Keratinocyte (primary cell): Measurements from ENCODE around the gene SH3PXD2A. TPM values are rescaled to one million over a fixed set of nuclear protein-coding genes. Genes with fewer than 3 reads are reported as not detected.

ENCODE experiments used
- DNase-seq: peaks from one replicate; pipeline ENCODE4 v3.0.0-alpha.2; 2011; ENCODE audit warnings: low read depth, missing footprints, low spot score
- FAIRE-seq: peaks from 2 replicates; lab custom pipeline; 2011; peaks lifted over from hg19 to GRCh38; lab: Jason Lieb, UNC
- H2AFZ ChIP-seq: 2 replicates; pipeline ENCODE4 v1.6.0; 2012; ENCODE audit warnings: low read length, control low read depth, inconsistent platforms; ENCODE audit not compliant: control insufficient read depth
- H3K27ac ChIP-seq: 2 replicates; pipeline ENCODE4 v1.5.1; 2011; ENCODE audit warnings: low read length; ENCODE audit not compliant: control insufficient read depth, insufficient read depth
- H3K27me3 ChIP-seq: 3 replicates; pipeline ENCODE4 v1.6.0; 2011; ENCODE audit warnings: low read length; ENCODE audit not compliant: control insufficient read depth, insufficient read depth; ENCODE audit errors: extremely low read depth
- H3K36me3 ChIP-seq, 2 experiments: 2 replicates in 1 of 2; 3 replicates in 1 of 2; pipeline ENCODE4 v1.5.1; 2011; ENCODE audit warnings: low read length in 2 of 2, mild to moderate bottlenecking in 1 of 2; ENCODE audit not compliant: control insufficient read depth in 2 of 2, insufficient read depth in 2 of 2; ENCODE audit errors: extremely low read depth in 1 of 2
- H3K4me1 ChIP-seq: 3 replicates; pipeline ENCODE4 v1.5.1; 2011; ENCODE audit warnings: low read length; ENCODE audit not compliant: control insufficient read depth, insufficient read depth; ENCODE audit errors: extremely low read depth
- H3K4me2 ChIP-seq: 3 replicates; pipeline ENCODE4 v1.6.0; 2011; ENCODE audit warnings: low read depth, low read length; ENCODE audit not compliant: control insufficient read depth, insufficient read depth; ENCODE audit errors: extremely low read depth
- H3K4me3 ChIP-seq, 3 experiments: fragments of 200-600 bp in 1 of 3; sonication (generic) in 1 of 3; 2 replicates in 2 of 3; 3 replicates in 1 of 3; pipeline ENCODE4 v1.5.1; 2011 to 2016; ENCODE audit warnings: low read length in 3 of 3, mild to moderate bottlenecking in 3 of 3, control low read depth in 2 of 3, inconsistent platforms in 1 of 3, low read depth in 1 of 3, mixed read lengths in 1 of 3, mixed run types in 1 of 3, moderate library complexity in 1 of 3; ENCODE audit not compliant: control insufficient read depth in 2 of 3, insufficient read depth in 2 of 3; ENCODE audit errors: extremely low read depth in 1 of 3
- H3K79me2 ChIP-seq: 2 replicates; pipeline ENCODE4 v1.6.0; 2012; ENCODE audit warnings: low read length; ENCODE audit not compliant: control insufficient read depth, insufficient read depth
- H3K9ac ChIP-seq: 3 replicates; pipeline ENCODE4 v1.6.0; 2011; ENCODE audit warnings: low read length; ENCODE audit not compliant: control insufficient read depth, insufficient read depth; ENCODE audit errors: extremely low read depth
- H3K9me1 ChIP-seq: 3 replicates; pipeline ENCODE4 v1.6.0; 2011; ENCODE audit warnings: low read length; ENCODE audit not compliant: control insufficient read depth, insufficient read depth; ENCODE audit errors: extremely low read depth
- H3K9me3 ChIP-seq: 2 replicates; pipeline ENCODE4 v1.5.1; 2012; ENCODE audit warnings: low read depth, low read length; ENCODE audit not compliant: control insufficient read depth
- H4K20me1 ChIP-seq: 3 replicates; pipeline ENCODE4 v1.6.0; 2011; ENCODE audit warnings: low read length; ENCODE audit not compliant: control insufficient read depth, insufficient read depth; ENCODE audit errors: extremely low read depth
- EZH2 ChIP-seq: IDR thresholded peaks from one replicate; pipeline ENCODE4 v1.6.1; 2012; ENCODE audit warnings: inconsistent platforms, mild to moderate bottlenecking, low read length, moderate library complexity
- dilution Hi-C: fragments of 300-500 bp; cut with MboI; formaldehyde crosslinking; loops from one replicate; pipeline ENCODE4 v1.7.0; 2020; ENCODE audit warnings: low sequenced_read_pairs; ENCODE audit not compliant: extremely low pct_ligation_motif_present
- polyA plus RNA-seq, 5 experiments: library from polyadenylated mRNA; depleted of rRNA in 3 of 5; stranded (reverse) in 3 of 5; stranded (forward) in 1 of 5; unstranded in 1 of 5; fragments of >200 nt; gene quantifications; 1 replicate in 1 of 5; 2 replicates in 3 of 5; 3 replicates in 1 of 5; pipeline versions ENCODE4 v1.2.1 to v1.2.3, GENCODE V29; 2011 to 2012; ENCODE audit warnings: missing spikeins in 2 of 5, low read depth in 1 of 5, low replicate concordance in 1 of 5
- TF ChIP-seq, protein P1 (sequence below), 3 experiments: IDR thresholded peaks in 1 of 3; conservative IDR thresholded peaks in 1 of 3; optimal IDR thresholded peaks in 1 of 3; 2 replicates in 2 of 3; 3 replicates in 1 of 3; pipeline versions ENCODE3 to v1.5.1; 2011; ENCODE audit warnings: low read length in 3 of 3, mild to moderate bottlenecking in 3 of 3, moderate library complexity in 2 of 3, control low read depth in 1 of 3, inconsistent platforms in 1 of 3; ENCODE audit not compliant: insufficient read depth in 2 of 3; ENCODE audit errors: extremely low read depth in 1 of 3

SH3PXD2A gene
- polyA plus RNA-seq, 1 donor (not counting 4 experiments of a cell fraction or from before 2014, with no cell fraction given) = 33.9 TPM

DNA sequence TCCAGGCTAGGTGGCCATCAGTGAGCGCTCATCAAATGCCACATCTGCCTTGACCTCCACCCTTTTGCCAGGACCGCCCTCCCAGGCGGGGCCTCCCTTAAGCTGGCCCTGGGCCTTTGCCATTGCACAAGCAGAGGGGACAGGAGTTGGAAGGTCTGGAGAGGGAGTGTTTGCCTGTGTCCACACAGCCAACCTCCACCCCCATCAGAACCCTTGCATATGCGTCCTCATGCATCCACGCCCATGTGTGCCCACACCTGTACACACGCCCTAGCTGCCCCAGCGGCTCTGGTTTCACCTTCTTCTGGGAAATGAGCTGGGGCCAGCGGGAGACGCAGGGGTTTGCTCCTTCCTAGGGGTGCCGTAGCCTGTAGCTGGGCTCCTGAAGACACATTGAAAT lies 297.9 kb downstream of the SH3PXD2A start:
- H3K36me3 ChIP-seq = no peaks in the 10 kb centered on the region
- no peaks in the 10 kb centered on the region for H3K9me1 ChIP-seq
- TF ChIP-seq, protein P1, sequence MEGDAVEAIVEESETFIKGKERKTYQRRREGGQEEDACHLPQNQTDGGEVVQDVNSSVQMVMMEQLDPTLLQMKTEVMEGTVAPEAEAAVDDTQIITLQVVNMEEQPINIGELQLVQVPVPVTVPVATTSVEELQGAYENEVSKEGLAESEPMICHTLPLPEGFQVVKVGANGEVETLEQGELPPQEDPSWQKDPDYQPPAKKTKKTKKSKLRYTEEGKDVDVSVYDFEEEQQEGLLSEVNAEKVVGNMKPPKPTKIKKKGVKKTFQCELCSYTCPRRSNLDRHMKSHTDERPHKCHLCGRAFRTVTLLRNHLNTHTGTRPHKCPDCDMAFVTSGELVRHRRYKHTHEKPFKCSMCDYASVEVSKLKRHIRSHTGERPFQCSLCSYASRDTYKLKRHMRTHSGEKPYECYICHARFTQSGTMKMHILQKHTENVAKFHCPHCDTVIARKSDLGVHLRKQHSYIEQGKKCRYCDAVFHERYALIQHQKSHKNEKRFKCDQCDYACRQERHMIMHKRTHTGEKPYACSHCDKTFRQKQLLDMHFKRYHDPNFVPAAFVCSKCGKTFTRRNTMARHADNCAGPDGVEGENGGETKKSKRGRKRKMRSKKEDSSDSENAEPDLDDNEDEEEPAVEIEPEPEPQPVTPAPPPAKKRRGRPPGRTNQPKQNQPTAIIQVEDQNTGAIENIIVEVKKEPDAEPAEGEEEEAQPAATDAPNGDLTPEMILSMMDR (optimal IDR thresholded peaks at IDR 0.05 in 1 of 3, IDR thresholded peaks at IDR 0.05 in 1 of 3, conservative IDR thresholded peaks at IDR 0.05 in 1 of 3; ENCODE audit: extremely low read depth in 1 of 3, insufficient read depth in 2 of 3, low read length in 3 of 3) = no peak
- no peak for TF ChIP-seq EZH2
- H3K9me3 ChIP-seq = no peaks in the 10 kb centered on the region
- no peaks in the 10 kb centered on the region for H3K79me2 ChIP-seq
- dilution Hi-C loops = no loop called here
- H3K9ac ChIP-seq = no peak overlapping the region
- no peaks in the 10 kb centered on the region for H4K20me1 ChIP-seq
- no peak overlapping the region for H3K4me2 ChIP-seq
- H3K27ac ChIP-seq = no peak overlapping the region
- H3K27me3 ChIP-seq = peaks cover 55% of the 10 kb centered on the region
- DNase-seq = no peak
- H3K4me1 ChIP-seq = no peaks in the 10 kb centered on the region
- H2AFZ ChIP-seq = no peak overlapping the region
- no peak overlapping the region for H3K4me3 ChIP-seq
- no peak for FAIRE-seq

DNA sequence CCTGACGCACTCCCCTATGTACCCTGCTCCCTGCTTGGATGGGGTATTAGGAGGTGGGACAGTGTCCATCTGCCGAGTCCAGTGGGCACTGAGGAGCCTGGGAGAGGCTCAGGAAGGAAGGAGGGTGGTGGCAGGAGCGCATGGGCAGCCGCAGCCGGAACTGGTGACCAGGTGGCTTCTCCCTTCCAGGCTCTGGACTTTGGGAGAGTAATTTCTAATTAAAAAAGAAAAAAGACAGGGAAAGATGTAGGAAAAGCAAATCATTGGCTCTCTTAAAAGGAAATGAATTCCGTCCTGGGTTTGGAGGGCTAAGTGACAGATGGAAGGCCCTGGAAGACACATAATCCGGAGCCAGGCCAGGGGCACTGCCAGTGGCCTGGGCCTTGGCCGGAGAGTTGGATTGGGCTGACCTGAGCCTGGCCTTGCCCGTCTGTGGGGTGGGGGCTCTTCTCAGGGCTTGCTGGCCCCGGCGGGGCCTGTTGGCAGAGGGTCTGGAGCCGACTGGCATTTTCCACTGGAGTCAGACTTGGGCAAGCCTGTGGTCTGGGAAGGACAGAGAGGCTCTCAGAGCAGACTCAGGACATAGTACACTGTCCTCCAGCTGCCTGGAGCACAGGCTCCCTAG lies 298.9 kb downstream of the SH3PXD2A start:
- H3K9ac ChIP-seq = no peak overlapping the region
- no peaks in the 10 kb centered on the region for H3K4me1 ChIP-seq
- H3K27me3 ChIP-seq = peaks cover 62% of the 10 kb centered on the region
- H3K9me1 ChIP-seq = no peaks in the 10 kb centered on the region
- DNase-seq = no peak
- no peak overlapping the region for H3K4me2 ChIP-seq
- no peaks in the 10 kb centered on the region for H3K9me3 ChIP-seq
- FAIRE-seq = no peak
- H3K4me3 ChIP-seq = no peak overlapping the region
- no peaks in the 10 kb centered on the region for H4K20me1 ChIP-seq
- dilution Hi-C loops = no loop called here
- no peaks in the 10 kb centered on the region for H3K36me3 ChIP-seq
- TF ChIP-seq EZH2 = no peak
- TF ChIP-seq, protein P1 (optimal IDR thresholded peaks at IDR 0.05 in 1 of 3, IDR thresholded peaks at IDR 0.05 in 1 of 3, conservative IDR thresholded peaks at IDR 0.05 in 1 of 3; ENCODE audit: extremely low read depth in 1 of 3, insufficient read depth in 2 of 3, low read length in 3 of 3) = no peak
- no peak overlapping the region for H3K27ac ChIP-seq
- H3K79me2 ChIP-seq = no peaks in the 10 kb centered on the region
- no peak overlapping the region for H2AFZ ChIP-seq
